Lower leg skin (tissue), 3 donors: Measurements from ENCODE around the gene ODAM.

Source experiments
- CTCF ChIP-seq, 3 donors: fragments of 450-650 bp; IDR thresholded peaks; one replicate each; pipeline ENCODE4 v1.5.1; 2016; ENCODE audit warnings: antibody characterized with exemption in 3 of 3, mild to moderate bottlenecking in 3 of 3, moderate library complexity in 2 of 3
- POLR2A ChIP-seq, 2 donors: fragments of 450-650 bp; IDR thresholded peaks; one replicate each; pipeline ENCODE4 v1.6.1; 2016 to 2017; ENCODE audit warnings: antibody characterized with exemption in 2 of 2, mild to moderate bottlenecking in 1 of 2, moderate library complexity in 1 of 2

- TF ChIP-seq CTCF (IDR thresholded peaks at IDR 0.05) (no peak), POLR2A (IDR thresholded peaks at IDR 0.05) (no peak)
Observed at GRCh38 chr4:70239884-70240591, 44.5 kb downstream of the ODAM start.
